Measurements from ENCODE around the gene MAD1L1.

Gene MAD1L1

GRCh38 chr7:1910081-1910685 is 322.6 kb downstream of the MAD1L1 start:
- no peaks in the 10 kb centered on the region for H3K4me1 ChIP-seq (ENCODE audit: control insufficient read depth, insufficient read depth, low read length)
- no peaks in the 10 kb centered on the region for H3K36me3 ChIP-seq (ENCODE audit: control insufficient read depth, insufficient read depth, low read length)
- no peaks in the 10 kb centered on the region for H3K9me3 ChIP-seq (ENCODE audit: control insufficient read depth, insufficient read depth, low read length)
- no peak overlapping the region; the same call in 1 of the 2 replicates for H3K9ac ChIP-seq (ENCODE audit: low read depth, low read length)
- H3K27ac ChIP-seq (ENCODE audit: low read depth, low read length) = no peak overlapping the region
- H3K4me3 ChIP-seq (ENCODE audit: low read depth, low read length) = no peak overlapping the region
- no peaks in the 10 kb centered on the region for H3K27me3 ChIP-seq (ENCODE audit: control insufficient read depth, insufficient read depth, low read length)

DNA sequence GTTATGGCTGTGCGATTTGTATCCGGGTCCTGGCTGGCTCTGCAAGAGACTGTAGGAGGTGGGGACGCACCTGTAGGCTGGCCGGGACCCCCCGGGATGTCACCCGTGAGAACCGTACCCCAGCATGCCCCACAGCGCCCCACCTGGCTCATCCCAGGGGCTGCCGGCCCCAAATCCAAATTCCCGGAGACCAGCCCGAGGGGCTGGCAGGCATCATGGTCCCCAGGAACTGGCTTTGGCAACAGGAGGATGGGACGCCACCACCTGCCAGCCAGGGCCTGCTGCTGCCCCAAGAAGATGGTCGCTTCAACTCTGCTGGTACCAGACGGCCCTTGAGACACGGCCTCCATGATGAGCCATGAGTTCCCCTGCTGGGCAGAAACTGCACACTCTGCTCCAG is 323.3 kb downstream of the MAD1L1 start:
- Histone ChIP-seq H3K9me3 (ENCODE audit: control insufficient read depth, insufficient read depth, low read length) (no peaks in the 10 kb centered on the region), H3K27ac (ENCODE audit: low read depth, low read length) (no peak overlapping the region), H3K4me1 (ENCODE audit: control insufficient read depth, insufficient read depth, low read length) (no peaks in the 10 kb centered on the region), H3K9ac (ENCODE audit: low read depth, low read length) (no peak overlapping the region), H3K36me3 (ENCODE audit: control insufficient read depth, insufficient read depth, low read length) (no peaks in the 10 kb centered on the region), H3K4me3 (ENCODE audit: low read depth, low read length) (no peak overlapping the region), H3K27me3 (ENCODE audit: control insufficient read depth, insufficient read depth, low read length) (no peaks in the 10 kb centered on the region)

DNA sequence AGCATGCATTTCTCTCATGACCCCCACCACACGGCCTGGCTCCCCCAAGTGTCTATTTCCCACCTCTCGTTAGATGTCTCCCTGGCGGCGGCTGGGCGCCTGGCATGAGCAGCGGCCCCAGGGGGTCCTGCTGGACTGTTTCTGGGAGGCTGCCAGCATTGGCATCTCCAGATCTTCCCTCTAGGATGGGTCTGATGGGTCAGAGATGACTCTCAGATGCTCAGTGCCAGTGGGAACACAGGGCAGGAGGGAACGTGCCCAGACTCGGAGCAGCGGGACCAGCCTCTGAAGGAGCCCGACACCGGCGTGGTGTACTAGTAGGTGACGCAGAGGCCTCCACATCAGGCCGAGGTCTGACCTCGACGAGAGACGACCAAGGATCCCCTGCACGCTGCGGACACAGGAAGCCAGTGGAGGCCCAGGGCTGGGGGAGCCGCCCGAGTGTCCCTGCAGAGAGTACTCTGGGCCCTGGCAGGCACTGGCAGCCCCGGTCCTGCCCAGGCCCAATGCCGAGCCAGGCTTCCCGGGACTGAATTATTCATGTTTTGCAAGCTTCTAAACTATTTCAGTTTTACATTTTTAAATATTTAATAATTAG is 323.8 kb downstream of the MAD1L1 start:
- H3K9ac ChIP-seq (ENCODE audit: low read depth, low read length) = no peak overlapping the region
- H3K9me3 ChIP-seq (ENCODE audit: control insufficient read depth, insufficient read depth, low read length) = no peaks in the 10 kb centered on the region
- no peaks in the 10 kb centered on the region for H3K27me3 ChIP-seq (ENCODE audit: control insufficient read depth, insufficient read depth, low read length)
- no peaks in the 10 kb centered on the region for H3K4me1 ChIP-seq (ENCODE audit: control insufficient read depth, insufficient read depth, low read length)
- no peak overlapping the region for H3K4me3 ChIP-seq (ENCODE audit: low read depth, low read length)
- no peak overlapping the region for H3K27ac ChIP-seq (ENCODE audit: low read depth, low read length)
- no peaks in the 10 kb centered on the region for H3K36me3 ChIP-seq (ENCODE audit: control insufficient read depth, insufficient read depth, low read length)

DNA sequence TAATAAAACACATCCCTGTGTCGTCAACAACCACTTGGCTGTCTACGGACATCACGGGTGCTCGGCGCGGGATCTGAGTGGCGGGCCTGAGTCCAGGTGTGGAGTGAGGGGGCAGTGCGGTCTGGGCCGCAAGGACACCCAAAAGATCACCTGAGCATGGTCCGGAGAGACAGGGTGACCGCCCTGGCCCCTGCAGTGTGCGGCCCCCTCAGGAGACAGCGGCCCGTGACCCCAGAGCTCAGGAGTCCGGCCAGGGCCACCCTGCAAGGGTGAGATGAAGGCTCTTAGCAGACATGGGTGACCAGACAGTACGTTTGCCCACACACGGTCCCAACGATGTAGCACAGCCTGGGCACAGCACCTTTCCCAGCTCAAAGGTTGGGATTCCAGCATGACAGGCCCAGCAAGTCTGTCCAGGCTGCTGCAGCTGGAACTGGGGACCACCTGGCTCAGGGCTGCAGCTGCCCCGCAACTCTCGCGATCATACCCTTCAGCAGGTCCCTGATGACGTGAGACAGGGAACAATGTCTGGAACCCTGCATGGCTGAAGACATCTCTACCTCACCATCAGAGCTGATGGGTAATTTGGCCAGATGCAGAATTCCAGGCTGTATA is 324.9 kb downstream of the MAD1L1 start:
- Histone ChIP-seq H3K4me3 (ENCODE audit: low read depth, low read length) (no peak overlapping the region), H3K4me1 (ENCODE audit: control insufficient read depth, insufficient read depth, low read length) (no peaks in the 10 kb centered on the region), H3K9me3 (ENCODE audit: control insufficient read depth, insufficient read depth, low read length) (no peaks in the 10 kb centered on the region), H3K9ac (ENCODE audit: low read depth, low read length) (no peak overlapping the region), H3K36me3 (ENCODE audit: control insufficient read depth, insufficient read depth, low read length) (no peaks in the 10 kb centered on the region), H3K27ac (ENCODE audit: low read depth, low read length) (no peak overlapping the region), H3K27me3 (ENCODE audit: control insufficient read depth, insufficient read depth, low read length) (no peaks in the 10 kb centered on the region)

- no peaks in the 10 kb centered on the region for H3K36me3 ChIP-seq (ENCODE audit: control insufficient read depth, insufficient read depth, low read length)
- H3K27ac ChIP-seq (ENCODE audit: low read depth, low read length) = no peak overlapping the region
- no peaks in the 10 kb centered on the region for H3K27me3 ChIP-seq (ENCODE audit: control insufficient read depth, insufficient read depth, low read length)
- no peaks in the 10 kb centered on the region for H3K4me1 ChIP-seq (ENCODE audit: control insufficient read depth, insufficient read depth, low read length)
- H3K9me3 ChIP-seq (ENCODE audit: control insufficient read depth, insufficient read depth, low read length) = no peaks in the 10 kb centered on the region
- no peak overlapping the region for H3K9ac ChIP-seq (ENCODE audit: low read depth, low read length)
- no peak overlapping the region for H3K4me3 ChIP-seq (ENCODE audit: low read depth, low read length)
Observed at GRCh38 chr7:1906988-1907745, 325.6 kb downstream of the MAD1L1 start.

- H3K27me3 ChIP-seq (ENCODE audit: control insufficient read depth, insufficient read depth, low read length) = no peaks in the 10 kb centered on the region
- H3K9me3 ChIP-seq (ENCODE audit: control insufficient read depth, insufficient read depth, low read length) = no peaks in the 10 kb centered on the region
- H3K4me3 ChIP-seq (ENCODE audit: low read depth, low read length) = no peak overlapping the region
- no peak overlapping the region for H3K27ac ChIP-seq (ENCODE audit: low read depth, low read length)
- no peak overlapping the region for H3K9ac ChIP-seq (ENCODE audit: low read depth, low read length)
- no peaks in the 10 kb centered on the region for H3K36me3 ChIP-seq (ENCODE audit: control insufficient read depth, insufficient read depth, low read length)
- H3K4me1 ChIP-seq (ENCODE audit: control insufficient read depth, insufficient read depth, low read length) = no peaks in the 10 kb centered on the region
Observed at GRCh38 chr7:1906087-1906830, 326.5 kb downstream of the MAD1L1 start.

- no peaks in the 10 kb centered on the region for H3K36me3 ChIP-seq (ENCODE audit: control insufficient read depth, insufficient read depth, low read length)
- no peak overlapping the region for H3K9ac ChIP-seq (ENCODE audit: low read depth, low read length)
- H3K27me3 ChIP-seq (ENCODE audit: control insufficient read depth, insufficient read depth, low read length) = no peaks in the 10 kb centered on the region
- no peaks in the 10 kb centered on the region for H3K4me1 ChIP-seq (ENCODE audit: control insufficient read depth, insufficient read depth, low read length)
- no peak overlapping the region for H3K27ac ChIP-seq (ENCODE audit: low read depth, low read length)
- no peak overlapping the region for H3K4me3 ChIP-seq (ENCODE audit: low read depth, low read length)
- H3K9me3 ChIP-seq (ENCODE audit: control insufficient read depth, insufficient read depth, low read length) = no peaks in the 10 kb centered on the region
Observed at GRCh38 chr7:1902231-1902855, 330.4 kb downstream of the MAD1L1 start.

DNA sequence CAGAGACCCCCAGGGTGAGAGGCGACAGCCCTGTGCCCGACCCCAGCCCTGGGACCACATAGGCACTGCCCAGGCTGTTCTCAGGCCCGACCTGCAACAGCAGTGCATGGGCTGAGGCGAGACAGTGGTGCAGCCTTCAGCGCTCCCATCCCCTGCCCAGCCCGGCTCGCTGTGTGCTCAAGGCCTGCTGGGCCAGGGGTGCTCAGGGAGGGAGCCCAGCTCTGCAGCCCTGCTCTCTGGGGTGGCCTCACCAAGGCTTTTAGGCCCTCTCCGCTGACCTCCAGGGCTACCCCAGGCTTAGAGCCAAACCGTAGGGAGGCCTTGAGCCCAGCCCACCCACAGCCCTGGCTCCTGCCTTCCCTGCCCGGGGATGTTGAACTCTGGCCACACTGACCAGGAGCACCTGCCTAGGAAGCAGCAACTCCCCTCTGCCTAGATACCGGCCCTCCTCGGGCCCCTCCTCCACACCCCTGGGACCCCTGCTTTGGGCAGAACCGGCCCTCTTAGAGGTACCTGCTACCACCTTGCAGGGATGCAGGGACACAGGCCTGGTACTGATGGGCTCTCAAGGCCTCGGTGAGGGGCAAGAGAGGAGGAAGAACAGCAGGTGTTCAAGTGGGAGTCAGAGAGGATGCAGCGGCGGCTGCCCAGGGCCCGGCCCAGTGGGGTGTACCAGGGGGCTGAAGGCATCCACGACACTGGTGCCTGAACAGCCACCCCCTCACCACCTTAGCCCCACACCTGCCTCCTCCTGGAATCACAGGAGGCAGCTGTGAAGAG is 331.1 kb downstream of the MAD1L1 start:
- Histone ChIP-seq H3K9me3 (ENCODE audit: control insufficient read depth, insufficient read depth, low read length) (no peaks in the 10 kb centered on the region), H3K9ac (ENCODE audit: low read depth, low read length) (no peak overlapping the region), H3K4me3 (ENCODE audit: low read depth, low read length) (no peak overlapping the region), H3K27ac (ENCODE audit: low read depth, low read length) (no peak overlapping the region), H3K4me1 (ENCODE audit: control insufficient read depth, insufficient read depth, low read length) (no peaks in the 10 kb centered on the region), H3K36me3 (ENCODE audit: control insufficient read depth, insufficient read depth, low read length) (peaks cover under 1% of the 10 kb centered on the region; the same call in 1 of the 2 replicates), H3K27me3 (ENCODE audit: control insufficient read depth, insufficient read depth, low read length) (no peaks in the 10 kb centered on the region)

DNA sequence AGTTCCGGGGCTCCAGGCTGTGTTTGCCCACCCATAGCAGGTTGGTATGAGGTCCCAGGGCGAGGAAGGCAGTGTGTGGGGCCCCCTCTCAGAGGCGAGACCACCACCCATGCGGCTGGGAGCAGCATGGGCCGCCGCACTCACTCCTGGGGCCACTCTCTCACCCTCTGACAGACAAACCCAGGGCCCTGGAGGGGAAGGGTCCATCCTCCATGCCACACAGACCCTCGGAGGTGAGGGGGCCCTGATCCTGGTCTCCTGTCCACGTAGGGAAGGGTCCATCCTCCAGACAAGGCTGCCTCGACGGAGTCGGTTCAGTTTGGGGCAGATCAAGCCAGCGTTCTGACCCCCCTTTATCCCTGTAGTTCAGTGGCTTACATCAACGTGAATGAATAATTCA is 331.9 kb downstream of the MAD1L1 start:
- Histone ChIP-seq H3K36me3 (ENCODE audit: control insufficient read depth, insufficient read depth, low read length) (peaks cover 4% of the 10 kb centered on the region; the same call in 1 of the 2 replicates), H3K4me1 (ENCODE audit: control insufficient read depth, insufficient read depth, low read length) (no peaks in the 10 kb centered on the region), H3K9ac (ENCODE audit: low read depth, low read length) (no peak overlapping the region), H3K9me3 (ENCODE audit: control insufficient read depth, insufficient read depth, low read length) (no peaks in the 10 kb centered on the region), H3K4me3 (ENCODE audit: low read depth, low read length) (no peak overlapping the region), H3K27me3 (ENCODE audit: control insufficient read depth, insufficient read depth, low read length) (no peaks in the 10 kb centered on the region), H3K27ac (ENCODE audit: low read depth, low read length) (no peak overlapping the region)
